Rectal smooth muscle tissue (tissue), 1 donor: Measurements from ENCODE around the gene DCLK1.

Experiments
- H3K27ac ChIP-seq: one replicate; pipeline ENCODE4 v1.7.0; 2013; ENCODE audit warnings: low read depth, low read length, inconsistent platforms
- H3K27me3 ChIP-seq: one replicate; pipeline ENCODE4 v1.7.0; 2013; ENCODE audit warnings: low read length; ENCODE audit not compliant: control insufficient read depth, insufficient read depth
- H3K36me3 ChIP-seq: one replicate; pipeline ENCODE4 v1.7.0; 2013; ENCODE audit warnings: low read length; ENCODE audit not compliant: control insufficient read depth, insufficient read depth
- H3K4me1 ChIP-seq: one replicate; pipeline ENCODE4 v1.7.0; 2013; ENCODE audit warnings: low read length; ENCODE audit not compliant: control insufficient read depth, insufficient read depth
- H3K4me3 ChIP-seq: one replicate; pipeline ENCODE4 v1.7.0; 2013; ENCODE audit warnings: low read length
- H3K9ac ChIP-seq: one replicate; pipeline ENCODE4 v1.7.0; 2013; ENCODE audit warnings: low read length

DCLK1 gene

DNA sequence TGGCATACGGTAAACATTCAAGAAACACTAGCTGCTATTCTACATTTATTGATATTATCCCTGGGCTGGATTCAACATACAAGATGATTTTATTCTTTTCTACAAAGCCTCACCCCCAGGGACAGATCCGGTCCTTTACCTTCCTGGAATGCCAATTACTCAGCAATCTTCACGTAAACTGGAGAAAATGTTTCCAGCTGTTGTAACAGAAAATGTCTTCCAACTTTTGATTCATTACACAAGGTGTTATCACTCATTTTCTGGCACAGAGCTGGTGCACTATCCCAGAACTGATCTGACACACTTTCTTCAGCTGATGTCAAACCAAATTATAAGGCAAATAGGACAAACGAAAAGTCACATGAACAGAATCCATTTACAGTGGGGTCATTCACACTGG is 33.1 kb downstream of the DCLK1 start:
- Histone ChIP-seq H3K36me3 (no peaks in the 10 kb centered on the region), H3K9ac (no peak overlapping the region), H3K4me3 (no peak overlapping the region), H3K27ac (no peak overlapping the region), H3K27me3 (no peaks in the 10 kb centered on the region), H3K4me1 (no peaks in the 10 kb centered on the region)

DNA sequence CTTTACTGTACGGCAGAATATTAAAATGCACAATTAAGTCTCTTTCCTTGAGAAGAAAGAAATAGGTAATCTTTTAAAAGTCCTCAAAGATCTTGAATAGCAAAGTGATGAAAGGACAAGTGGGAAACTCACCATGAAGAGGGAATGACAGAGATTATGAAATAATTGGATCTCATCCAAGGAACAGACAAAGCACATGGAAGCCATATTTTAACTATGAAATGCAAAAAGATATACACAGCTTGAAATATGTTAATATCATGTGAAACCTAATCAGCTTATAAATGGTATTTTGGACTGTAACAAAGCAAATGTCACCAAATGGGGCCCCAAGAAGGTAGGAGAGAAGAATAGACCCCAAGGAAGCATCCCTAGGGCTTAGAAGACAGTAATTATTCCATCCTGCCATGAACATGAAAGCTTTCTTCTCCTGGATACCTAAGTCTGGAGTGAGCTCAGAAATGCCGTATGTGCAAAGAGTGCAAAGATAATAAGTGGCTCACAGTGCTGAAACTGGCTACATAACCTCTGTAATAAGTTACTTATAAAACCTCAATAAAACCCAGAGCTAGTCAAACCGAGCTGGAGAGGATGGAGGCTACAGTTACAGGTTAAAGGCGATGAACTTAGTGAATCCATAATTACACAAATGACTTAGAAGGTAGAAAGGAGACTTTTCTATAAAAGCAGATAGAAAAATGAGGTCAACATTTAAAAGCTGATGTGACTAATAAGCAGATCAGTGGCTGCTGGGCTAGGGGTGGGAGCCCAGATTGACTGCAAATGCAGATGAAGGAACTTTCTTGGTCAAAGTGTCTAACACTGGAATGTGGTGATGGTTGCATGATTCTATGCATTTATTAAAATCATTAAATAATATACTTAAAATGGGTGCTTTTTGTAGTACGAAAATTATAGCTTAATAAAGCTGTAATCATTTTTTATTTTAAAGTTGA is 34.4 kb downstream of the DCLK1 start:
- no peaks in the 10 kb centered on the region for H3K27me3 ChIP-seq
- no peaks in the 10 kb centered on the region for H3K36me3 ChIP-seq
- H3K4me1 ChIP-seq = no peaks in the 10 kb centered on the region
- no peak overlapping the region for H3K4me3 ChIP-seq
- no peak overlapping the region for H3K9ac ChIP-seq
- H3K27ac ChIP-seq = no peak overlapping the region

DNA sequence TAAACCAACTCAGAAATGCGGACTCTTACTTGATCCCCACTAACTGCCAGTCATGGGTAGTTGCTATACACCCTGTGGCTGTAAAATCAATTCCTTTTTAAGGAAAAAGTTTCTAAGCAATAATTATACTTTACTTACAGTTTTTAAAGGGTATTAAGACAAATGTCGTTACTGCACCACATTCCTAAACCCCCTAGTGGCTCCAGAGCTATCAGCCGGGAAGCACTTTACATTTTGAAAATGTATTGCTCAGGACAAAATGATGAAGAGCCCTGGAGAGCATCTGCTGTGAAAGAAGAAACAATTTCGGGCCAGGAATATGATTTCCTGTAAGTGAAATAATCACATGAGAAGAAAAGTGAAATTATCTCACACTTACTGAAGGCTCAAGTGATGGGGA is 36.7 kb downstream of the DCLK1 start:
- Histone ChIP-seq H3K27me3 (no peaks in the 10 kb centered on the region), H3K27ac (no peak overlapping the region), H3K4me1 (no peaks in the 10 kb centered on the region), H3K36me3 (no peaks in the 10 kb centered on the region), H3K9ac (no peak overlapping the region), H3K4me3 (no peak overlapping the region)

DNA sequence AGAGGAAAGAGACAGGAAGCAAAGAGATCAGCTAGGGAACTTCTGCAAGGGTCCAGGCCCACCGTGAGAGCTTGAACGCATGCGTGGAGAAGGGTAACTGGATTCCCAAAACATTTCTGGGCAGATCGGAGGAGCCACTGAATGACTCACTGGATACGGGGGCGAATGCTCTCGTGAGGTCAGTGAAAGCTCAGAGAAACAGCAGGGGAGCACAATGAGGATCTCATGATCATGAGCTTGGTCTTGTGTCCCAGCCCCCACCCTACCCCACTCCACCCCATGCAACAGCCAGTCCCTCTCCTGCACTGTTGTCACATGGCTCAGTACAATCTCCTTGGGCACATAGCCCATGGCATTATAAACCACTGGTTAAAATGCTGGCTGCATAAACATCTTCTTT is 40.6 kb downstream of the DCLK1 start:
- no peak overlapping the region for H3K9ac ChIP-seq
- H3K4me1 ChIP-seq = no peaks in the 10 kb centered on the region
- H3K27me3 ChIP-seq = no peaks in the 10 kb centered on the region
- H3K4me3 ChIP-seq = no peak overlapping the region
- H3K27ac ChIP-seq = no peak overlapping the region
- no peaks in the 10 kb centered on the region for H3K36me3 ChIP-seq

DNA sequence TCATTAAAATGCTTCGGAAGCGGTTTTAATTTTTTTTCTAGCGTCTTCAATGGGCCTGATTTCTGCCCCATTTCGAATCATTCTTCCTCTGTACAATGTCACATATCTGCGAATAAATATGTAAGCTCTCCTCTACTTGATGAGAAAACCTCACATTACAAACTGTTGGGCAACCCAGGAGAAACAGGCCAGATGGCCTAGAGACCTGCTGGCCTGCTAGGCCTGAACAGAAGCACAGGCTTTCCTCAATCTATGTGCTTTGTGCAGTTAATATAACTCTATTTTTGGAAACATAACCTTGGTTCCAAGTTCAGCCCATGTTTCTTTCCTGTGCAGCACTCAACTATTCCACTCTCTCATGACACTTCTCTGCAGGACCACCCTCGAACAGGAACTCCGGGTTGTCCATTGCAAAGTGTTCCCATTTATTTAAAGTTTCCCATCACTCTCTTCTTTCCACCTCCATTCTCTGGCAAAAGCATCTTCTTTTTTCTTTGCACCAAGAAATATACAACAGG is 42.0 kb downstream of the DCLK1 start:
- Histone ChIP-seq H3K27ac (no peak overlapping the region), H3K27me3 (no peaks in the 10 kb centered on the region), H3K4me1 (no peaks in the 10 kb centered on the region)

DNA sequence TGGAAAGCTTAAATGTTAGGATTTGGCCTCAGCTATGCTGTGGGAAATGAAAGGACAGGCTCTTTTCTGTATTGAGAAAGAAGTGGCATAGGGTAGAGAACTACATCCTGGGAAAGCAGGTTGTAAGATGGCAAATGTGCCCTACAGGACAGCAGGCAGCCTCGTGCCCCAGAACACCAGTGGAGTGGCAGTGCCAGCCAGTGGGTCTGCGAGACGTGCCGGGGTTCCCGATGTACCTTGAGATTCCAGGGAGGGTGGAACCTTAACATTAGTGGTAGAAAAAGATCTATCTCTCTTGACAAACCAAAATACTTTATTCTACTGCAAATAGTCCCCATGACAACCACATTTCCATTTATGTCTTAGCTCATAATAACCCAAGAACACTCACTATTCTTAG is 42.7 kb downstream of the DCLK1 start:
- Histone ChIP-seq H3K36me3 (no peaks in the 10 kb centered on the region), H3K4me3 (no peak overlapping the region), H3K27ac (no peak overlapping the region), H3K4me1 (no peaks in the 10 kb centered on the region), H3K27me3 (no peaks in the 10 kb centered on the region), H3K9ac (no peak overlapping the region)

More for the DNA sequence above, 42.0 kb downstream of the DCLK1 start:
- H3K9ac ChIP-seq = no peak overlapping the region
- no peaks in the 10 kb centered on the region for H3K36me3 ChIP-seq
- no peak overlapping the region for H3K4me3 ChIP-seq

DNA sequence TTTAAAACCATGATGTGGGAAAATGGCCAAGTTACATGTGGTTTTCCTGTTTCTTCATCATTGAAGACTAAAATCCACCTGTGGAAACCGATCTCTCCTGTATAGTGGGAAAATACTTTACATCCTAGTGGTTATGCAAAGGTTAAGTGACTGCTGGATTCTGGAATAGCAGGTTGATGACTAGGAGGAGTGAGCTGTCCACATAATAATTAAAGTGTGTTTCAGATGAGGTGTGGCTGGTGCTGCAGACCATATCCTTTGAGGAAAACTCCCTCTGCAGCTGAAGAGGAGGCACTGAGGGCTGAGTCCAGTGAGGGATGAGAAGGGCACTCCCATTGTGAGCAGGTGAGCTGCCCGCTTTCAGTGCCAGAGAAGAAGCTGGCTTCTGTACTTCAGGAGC is 43.2 kb downstream of the DCLK1 start:
- H3K36me3 ChIP-seq = no peaks in the 10 kb centered on the region
- no peak overlapping the region for H3K9ac ChIP-seq
- H3K4me3 ChIP-seq = no peak overlapping the region
- H3K27ac ChIP-seq = no peak overlapping the region
- no peaks in the 10 kb centered on the region for H3K4me1 ChIP-seq
- no peaks in the 10 kb centered on the region for H3K27me3 ChIP-seq

DNA sequence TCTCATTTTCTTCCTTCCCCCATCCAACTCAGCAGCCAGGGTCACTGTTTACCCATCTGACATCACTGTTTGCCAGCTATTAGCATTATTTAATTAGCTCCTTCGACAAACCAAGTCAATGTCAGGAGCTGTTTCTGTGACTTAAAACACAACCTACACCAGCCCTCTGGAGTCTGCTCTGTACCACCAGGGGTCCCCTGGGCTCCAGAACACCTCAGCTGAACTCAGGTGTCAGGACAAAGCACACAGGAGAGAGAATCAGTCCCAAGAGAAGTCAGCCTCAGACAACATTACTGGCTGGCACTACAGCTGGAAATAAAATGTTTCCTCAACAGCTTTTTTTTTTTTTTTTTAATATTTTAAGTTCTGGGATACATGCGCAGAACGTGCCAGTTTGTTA is 45.1 kb downstream of the DCLK1 start:
- Histone ChIP-seq H3K4me3 (no peak overlapping the region), H3K27ac (no peak overlapping the region), H3K27me3 (no peaks in the 10 kb centered on the region), H3K4me1 (no peaks in the 10 kb centered on the region), H3K9ac (no peak overlapping the region), H3K36me3 (no peaks in the 10 kb centered on the region)

DNA sequence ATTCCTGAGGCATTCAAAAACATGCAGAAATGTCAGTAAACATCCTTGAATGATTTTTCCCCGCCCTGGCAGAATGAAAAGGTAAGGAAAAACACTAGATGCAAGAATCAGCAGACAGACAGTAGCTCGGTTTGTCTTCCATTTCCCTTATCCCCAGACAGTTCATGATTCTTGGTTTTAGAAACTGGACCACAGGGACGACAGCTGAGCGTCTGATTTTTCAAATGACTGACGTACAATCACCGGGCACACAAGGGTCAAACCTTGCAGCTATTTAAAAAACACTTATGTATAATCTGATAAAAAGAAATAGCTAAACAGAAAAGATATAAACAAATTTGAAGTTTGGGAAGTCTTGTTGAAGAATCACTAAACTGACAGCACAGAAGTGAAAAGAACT is 47.1 kb downstream of the DCLK1 start:
- Histone ChIP-seq H3K27me3 (no peaks in the 10 kb centered on the region), H3K27ac (no peak overlapping the region), H3K36me3 (no peaks in the 10 kb centered on the region), H3K4me3 (no peak overlapping the region), H3K9ac (no peak overlapping the region), H3K4me1 (no peaks in the 10 kb centered on the region)

DNA sequence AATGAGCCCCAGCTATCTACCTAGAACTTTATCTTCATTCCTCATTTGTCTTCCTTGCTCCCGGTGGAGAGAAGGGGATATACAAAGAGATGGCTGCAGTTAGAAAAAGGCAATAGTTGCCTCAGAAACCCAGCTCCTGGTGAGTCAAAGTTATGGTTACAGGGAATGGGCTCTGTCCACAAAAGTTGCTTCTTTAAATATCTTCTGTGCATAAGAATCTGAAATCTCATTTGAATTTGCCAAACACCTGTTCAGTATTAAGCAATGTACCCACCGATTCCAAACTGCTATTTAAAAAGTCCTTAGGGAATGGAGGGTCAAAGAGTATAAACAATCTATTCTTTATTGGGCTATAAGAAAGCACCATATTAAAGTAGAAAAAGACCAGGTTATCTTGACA is 48.4 kb downstream of the DCLK1 start:
- H3K4me3 ChIP-seq = no peak overlapping the region
- no peaks in the 10 kb centered on the region for H3K27me3 ChIP-seq
- H3K4me1 ChIP-seq = no peaks in the 10 kb centered on the region
- no peak overlapping the region for H3K27ac ChIP-seq
- no peak overlapping the region for H3K9ac ChIP-seq
- no peaks in the 10 kb centered on the region for H3K36me3 ChIP-seq

DNA sequence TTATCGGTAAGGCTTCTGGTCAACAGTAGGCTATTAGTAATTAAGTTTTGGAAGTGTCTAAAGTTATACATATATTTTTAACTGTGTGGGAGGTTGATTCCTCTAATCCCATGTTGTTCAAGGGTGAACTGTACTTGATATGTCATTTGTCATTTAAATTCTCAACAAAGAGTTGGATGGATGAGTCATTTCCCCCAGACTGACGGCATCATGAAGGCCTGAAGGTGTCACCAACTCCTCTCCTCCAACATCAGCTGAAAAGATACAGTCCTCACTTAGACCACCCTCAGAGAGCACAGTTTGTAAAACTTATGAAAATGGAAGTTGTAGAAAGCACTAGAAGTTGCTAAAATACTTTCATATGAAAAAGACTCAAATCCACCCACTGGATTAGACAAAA is 48.8 kb downstream of the DCLK1 start:
- Histone ChIP-seq H3K27ac (no peak overlapping the region), H3K27me3 (no peaks in the 10 kb centered on the region), H3K4me1 (no peaks in the 10 kb centered on the region), H3K4me3 (no peak overlapping the region), H3K36me3 (no peaks in the 10 kb centered on the region), H3K9ac (no peak overlapping the region)

DNA sequence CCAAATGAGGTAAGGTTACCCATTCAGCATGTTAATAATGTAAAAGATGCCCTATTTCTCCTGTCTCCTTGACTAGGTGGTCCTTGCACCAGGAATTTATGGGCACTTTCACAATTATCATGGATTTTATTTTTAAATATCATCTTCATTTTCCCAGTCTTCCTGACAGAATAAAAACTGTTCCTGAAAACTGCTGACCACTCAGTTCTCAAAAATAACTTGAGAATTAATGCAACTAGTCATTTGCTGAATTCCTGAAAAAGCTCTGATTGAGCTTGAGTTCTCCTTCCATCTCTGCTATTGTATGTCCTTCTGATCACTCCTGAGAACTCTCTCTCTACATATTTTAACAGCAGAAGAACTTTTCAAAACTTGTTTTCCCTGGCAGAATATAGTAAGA is 55.0 kb downstream of the DCLK1 start:
- no peaks in the 10 kb centered on the region for H3K27me3 ChIP-seq
- no peak overlapping the region for H3K4me3 ChIP-seq
- H3K9ac ChIP-seq = no peak overlapping the region
- no peaks in the 10 kb centered on the region for H3K4me1 ChIP-seq
- H3K36me3 ChIP-seq = no peaks in the 10 kb centered on the region
- H3K27ac ChIP-seq = no peak overlapping the region

DNA sequence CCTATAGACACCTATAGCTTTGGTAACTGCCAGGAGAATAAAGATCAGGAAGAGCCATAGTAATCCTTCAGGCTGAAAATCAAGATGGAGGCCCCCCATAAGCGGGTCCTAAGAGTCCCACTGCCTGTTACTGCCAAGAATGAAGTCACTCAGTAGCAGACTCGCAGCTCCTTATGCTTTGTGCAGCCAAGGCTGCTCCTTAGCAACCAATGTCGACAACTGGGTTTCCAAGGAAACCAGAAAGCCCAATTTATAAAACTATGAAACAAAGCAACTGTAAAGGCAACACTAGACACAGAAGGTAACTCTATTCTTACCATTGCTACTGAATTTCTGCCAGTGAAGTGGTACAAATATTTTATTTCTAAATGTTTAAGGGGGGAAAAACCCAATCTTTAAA is 56.5 kb downstream of the DCLK1 start:
- H3K36me3 ChIP-seq = no peaks in the 10 kb centered on the region
- no peak overlapping the region for H3K9ac ChIP-seq
- H3K4me1 ChIP-seq = no peaks in the 10 kb centered on the region
- no peak overlapping the region for H3K4me3 ChIP-seq
- H3K27me3 ChIP-seq = no peaks in the 10 kb centered on the region
- H3K27ac ChIP-seq = no peak overlapping the region
